Measurements from ENCODE around the gene SSBP4.
"Not testable (repeated sequence)": the region's sequence is repeated elsewhere in the genome, so short reads cannot be mapped to it uniquely, and the experiment has no call there.

The SSBP4 gene

GRCh38 chr19:18393836-18394235 is 25.4 kb upstream of the SSBP4 start:
- DNase-seq (ENCODE audit: low read depth), result no peak

GRCh38 chr19:18396471-18397241 is 22.5 kb upstream of the SSBP4 start:
- DNase-seq (ENCODE audit: low read depth), result no peak

GRCh38 chr19:18397242-18398202 is 21.7 kb upstream of the SSBP4 start, which contains the start of gene LRRC25:
Gene LRRC25 (minus strand): TSS chr19:18397622. CDS start chr19:18396963, 659 bp downstream.
- no peak for DNase-seq (ENCODE audit: low read depth)

- DNase-seq (ENCODE audit: low read depth), result no peak
Observed at GRCh38 chr19:18399008-18399407, 20.2 kb upstream of the SSBP4 start.

GRCh38 chr19:18401580-18402112 is 17.6 kb upstream of the SSBP4 start:
- no peak for DNase-seq (ENCODE audit: low read depth)

GRCh38 chr19:18402455-18403248 is 16.5 kb upstream of the SSBP4 start:
- DNase-seq (ENCODE audit: low read depth), result not testable (repeated sequence)

GRCh38 chr19:18405754-18406153 is 13.4 kb upstream of the SSBP4 start:
- not testable (repeated sequence) for DNase-seq (ENCODE audit: low read depth)

- DNase-seq (ENCODE audit: low read depth), result no peak
Observed at GRCh38 chr19:18406749-18407148, 12.4 kb upstream of the SSBP4 start.

- DNase-seq (ENCODE audit: low read depth), result no peak
Observed at GRCh38 chr19:18408053-18408476, 11.1 kb upstream of the SSBP4 start.

- no peak for DNase-seq (ENCODE audit: low read depth)
Observed at GRCh38 chr19:18412610-18413239, 6.5 kb upstream of the SSBP4 start.

GRCh38 chr19:18414504-18415177 is 4.6 kb upstream of the SSBP4 start:
- no peak for DNase-seq (ENCODE audit: low read depth)

- DNase-seq (ENCODE audit: low read depth), result peak; percentile 22
Observed at GRCh38 chr19:18415178-18415867, 3.9 kb upstream of the SSBP4 start.

- peak; percentile 46 for DNase-seq (ENCODE audit: low read depth)
Observed at GRCh38 chr19:18416778-18417249, 2.4 kb upstream of the SSBP4 start.

- DNase-seq (ENCODE audit: low read depth), result peak; percentile 28
Observed at GRCh38 chr19:18417250-18418028, 1.8 kb upstream of the SSBP4 start.

- DNase-seq (ENCODE audit: low read depth), result no peak
Observed at GRCh38 chr19:18418029-18418482, 1.1 kb upstream of the SSBP4 start.

- no peak for DNase-seq (ENCODE audit: low read depth)
Observed at GRCh38 chr19:18418483-18419194, 559 bp upstream of the SSBP4 start.

- DNase-seq (ENCODE audit: low read depth), result no peak
Observed at GRCh38 chr19:18419699-18420460, 682 bp downstream of the SSBP4 start.

- DNase-seq (ENCODE audit: low read depth), result no peak
Observed at GRCh38 chr19:18420930-18421329, 1.7 kb downstream of the SSBP4 start.

Measured in HS-5 (cell line).